Ureter (tissue), 1 donor: Measurements from ENCODE around the gene OSBPL5. TPM values are rescaled to one million over a fixed set of nuclear protein-coding genes. Genes with fewer than 3 reads are reported as not detected.
A peak's percentile ranks its signal among the peaks of the same experiment; 100 is the strongest.

Source experiments
- DNase-seq: peaks from one replicate; pipeline ENCODE4 v3.0.0-alpha.2; 2020; ENCODE audit warnings: low spot score
- total RNA-seq: library from RNA; stranded (reverse); gene quantifications from one replicate; pipeline ENCODE4 v1.2.4, GENCODE V29; 2023
- donor health status: DM: yes; HTN: yes; CAD: no.

The OSBPL5 gene
- total RNA-seq, 1 donor from 2014 or later, result 84.3 TPM

DNA sequence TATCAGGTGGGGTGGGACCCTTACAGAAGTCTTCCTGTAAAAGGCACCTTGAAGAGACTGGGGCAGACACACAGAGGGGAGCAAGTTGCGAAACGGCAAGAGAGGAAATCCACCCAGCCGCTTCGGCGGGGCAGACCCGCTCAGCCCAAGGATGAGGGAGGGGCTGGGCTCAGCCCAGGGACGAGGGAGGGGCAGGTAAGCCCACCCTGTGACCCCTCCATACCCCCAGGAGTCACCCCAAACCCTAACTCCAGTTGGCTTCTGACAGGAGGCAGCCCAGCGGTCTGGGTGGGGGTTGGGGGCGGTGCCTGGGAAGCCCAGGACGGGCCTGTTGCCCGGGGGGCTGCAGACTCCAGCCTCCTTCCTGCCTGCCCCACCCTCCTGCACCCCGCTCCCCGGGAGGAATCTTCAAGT lies 965 bp downstream of the OSBPL5 start:
- no peak for DNase-seq

DNA sequence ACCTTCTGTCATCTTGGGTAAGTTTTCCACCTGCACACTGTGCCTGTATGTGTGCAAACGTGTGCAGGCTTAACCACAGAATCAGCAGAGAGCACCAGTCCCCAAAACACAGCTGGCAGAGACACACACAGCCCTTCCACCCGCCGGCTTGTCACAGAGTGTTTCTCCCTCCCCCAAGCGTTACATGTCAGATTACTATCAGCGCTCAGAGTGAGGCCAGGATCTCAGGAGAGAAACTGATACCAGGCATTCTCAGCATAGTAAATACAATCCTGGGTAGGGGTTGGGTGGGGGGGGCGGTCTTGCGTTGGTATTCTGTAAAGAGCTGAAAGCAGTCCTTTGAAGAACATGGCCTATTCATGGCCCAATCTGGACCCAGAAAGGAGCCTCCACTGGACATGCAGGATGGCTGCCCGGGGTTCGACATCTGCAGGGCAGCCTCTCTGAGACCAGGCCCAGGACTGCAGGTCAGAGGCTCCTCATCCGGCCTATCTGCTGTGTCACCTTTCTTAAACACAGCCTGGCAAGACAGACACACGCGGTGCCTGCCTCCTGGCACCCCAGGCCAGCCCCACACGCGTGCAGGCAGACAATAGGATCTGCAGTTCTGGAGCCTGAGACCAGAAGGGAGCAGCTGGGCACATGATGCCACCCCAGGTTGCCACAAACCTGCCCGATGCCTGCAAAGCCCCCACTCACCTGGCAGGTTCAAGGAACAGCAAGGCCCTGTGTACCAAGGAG lies 1.7 kb downstream of the OSBPL5 start:
- DNase-seq, result no peak

DNA sequence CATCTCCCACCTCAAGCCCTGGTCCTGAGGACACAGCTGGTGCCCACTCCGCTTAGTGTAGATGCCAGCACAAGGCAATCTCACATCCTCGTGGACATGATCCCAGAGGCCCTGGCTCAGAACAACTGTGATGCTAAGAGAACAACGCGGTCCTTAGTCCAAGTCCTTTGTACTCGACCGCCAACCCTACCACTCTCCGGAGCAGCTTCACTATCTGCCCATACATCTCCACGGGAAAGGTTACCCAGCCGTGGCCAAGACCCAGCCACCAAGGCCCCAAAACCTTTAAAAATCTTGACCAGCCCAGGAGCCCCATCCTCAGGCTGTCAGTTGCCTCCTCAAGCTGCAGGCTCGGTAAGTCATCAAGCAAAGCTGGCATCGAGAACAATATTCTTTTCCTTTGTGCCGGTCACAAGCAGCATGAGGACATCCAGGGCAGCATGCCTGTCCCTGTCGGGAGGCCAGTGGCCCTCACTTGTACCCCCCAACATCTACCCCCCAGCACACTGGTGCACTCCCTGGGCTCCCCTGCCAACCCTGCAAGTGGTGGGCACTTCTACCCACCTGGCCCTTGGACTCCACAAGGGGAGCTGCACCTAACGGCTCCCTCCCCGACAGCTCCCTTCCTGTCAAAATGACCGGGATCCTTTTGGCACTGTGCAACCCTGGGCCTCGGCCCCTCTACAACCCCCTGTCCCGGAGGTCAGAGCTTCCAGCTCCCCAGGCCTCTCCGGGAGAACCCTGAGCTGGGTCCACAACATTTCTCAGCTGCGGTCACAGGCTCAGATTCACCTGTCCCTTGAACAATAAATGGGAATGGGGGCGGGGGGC lies 2.5 kb downstream of the OSBPL5 start:
- DNase-seq, result no peak

DNA sequence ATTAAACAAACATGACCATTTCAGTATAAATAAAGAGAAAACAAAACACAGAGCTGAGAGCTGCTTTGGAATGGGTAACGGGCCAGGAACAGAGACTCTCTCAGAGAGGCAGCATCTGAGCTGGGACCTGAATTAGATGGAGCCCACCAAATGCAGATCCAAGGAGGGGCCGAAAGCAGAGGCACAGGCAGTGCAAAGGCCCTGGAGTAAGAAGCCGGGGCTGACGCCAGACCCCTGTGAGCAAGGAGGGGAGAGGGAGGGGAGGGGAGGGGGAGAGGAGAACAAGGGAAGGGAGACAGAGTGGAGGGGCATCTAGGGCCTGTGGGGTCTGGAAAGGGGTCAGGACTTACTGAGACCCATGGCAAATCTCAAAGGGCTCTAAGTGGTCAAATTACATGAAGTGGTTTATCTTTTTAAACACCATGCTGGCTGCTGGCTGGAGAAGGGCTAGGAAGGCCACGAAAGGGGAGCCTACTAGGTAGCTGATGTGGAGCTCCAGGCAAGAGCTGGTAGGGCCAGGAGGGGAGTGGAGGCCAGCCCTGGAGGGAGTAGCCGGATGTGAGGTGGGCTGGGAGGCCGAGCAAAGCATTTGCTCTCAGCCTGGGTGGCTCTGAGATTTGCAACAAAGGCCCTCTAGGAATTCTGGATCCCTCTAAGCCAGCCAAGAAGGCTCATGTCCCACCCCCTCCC lies 3.2 kb downstream of the OSBPL5 start:
- DNase-seq, result no peak

GRCh38 chr11:3161309-3161708 lies 3.8 kb downstream of the OSBPL5 start:
- DNase-seq, result no peak

GRCh38 chr11:3160252-3161031 lies 4.7 kb downstream of the OSBPL5 start:
- peak; percentile 87 for DNase-seq

- DNase-seq, result no peak
These were observed 5.6 kb downstream of the OSBPL5 start for GRCh38 chr11:3159296-3160190.

DNA sequence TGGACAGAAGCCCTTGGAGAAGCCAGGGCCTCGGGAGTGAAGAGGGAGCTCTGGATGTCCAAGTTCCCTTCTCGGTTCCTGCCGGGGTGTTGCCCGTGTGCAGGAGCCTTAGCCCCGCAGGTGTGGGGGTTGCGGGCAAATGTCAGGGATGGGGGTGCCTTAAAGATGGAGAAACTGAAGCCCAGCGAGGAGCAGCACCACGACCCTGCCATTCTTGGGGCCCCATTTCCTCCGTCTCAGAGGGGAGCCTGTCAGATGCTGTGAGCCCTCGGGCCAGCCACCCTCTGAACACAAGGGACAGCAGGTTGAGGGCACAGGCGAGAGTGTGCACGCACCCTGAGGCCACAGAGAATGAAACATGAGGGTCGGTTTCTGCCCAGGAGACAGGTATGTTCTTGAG lies 6.3 kb downstream of the OSBPL5 start:
- DNase-seq, result no peak

GRCh38 chr11:3158131-3158591 lies 6.9 kb downstream of the OSBPL5 start:
- DNase-seq, result no peak

- peak; percentile 82 for DNase-seq
These were observed 7.6 kb downstream of the OSBPL5 start for GRCh38 chr11:3157381-3158130.

DNA sequence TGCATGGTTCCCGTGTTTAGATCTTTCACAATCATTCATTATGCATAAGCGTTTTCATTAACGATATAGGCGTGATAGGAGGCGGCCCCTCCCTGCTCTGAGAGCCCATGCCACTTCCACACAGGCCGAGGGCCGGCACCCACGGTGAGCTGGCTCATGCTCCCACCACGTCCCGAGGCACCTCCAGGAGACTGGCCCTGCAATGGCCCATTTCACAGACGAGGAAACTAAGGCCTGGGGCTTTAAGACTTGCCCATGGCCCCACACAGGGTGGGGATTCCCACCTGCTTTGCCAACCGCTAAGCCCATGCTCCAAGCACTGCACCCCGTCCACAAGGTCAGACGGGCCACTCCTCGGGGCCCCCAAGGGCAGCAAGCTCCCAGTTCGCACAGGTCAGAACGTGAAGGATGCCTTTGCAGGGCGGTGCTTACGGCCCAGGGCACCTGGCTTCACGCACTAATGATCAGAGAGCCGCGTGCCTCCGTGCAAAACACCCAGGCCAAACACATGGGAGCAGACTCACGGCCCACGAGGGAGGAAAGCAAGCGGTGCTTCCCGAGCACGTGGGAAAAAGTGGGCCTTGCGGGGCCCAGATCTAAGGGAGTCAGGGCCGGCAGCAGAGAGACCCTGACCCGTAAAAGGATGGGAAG lies 8.3 kb downstream of the OSBPL5 start:
- no peak for DNase-seq

DNA sequence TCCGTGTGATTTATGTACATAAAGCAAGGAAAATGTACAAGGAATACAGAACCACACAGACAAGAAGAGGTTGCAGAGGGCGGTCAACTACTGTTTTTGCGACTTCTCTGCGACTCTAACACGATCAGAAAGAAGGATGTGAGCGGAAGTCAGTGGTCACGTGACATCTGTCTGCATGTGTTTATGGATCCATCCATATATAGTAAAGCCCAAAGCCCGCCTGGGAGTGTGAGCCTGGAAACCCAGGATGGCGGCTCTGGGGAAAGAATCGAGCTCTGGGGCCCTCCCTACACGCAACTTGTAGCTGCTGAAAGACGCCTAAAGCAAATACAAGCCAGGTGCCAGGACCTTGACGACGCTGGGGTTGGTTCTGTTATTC lies 8.8 kb downstream of the OSBPL5 start:
- DNase-seq, result no peak

GRCh38 chr11:3155691-3156258 lies 9.3 kb downstream of the OSBPL5 start:
- DNase-seq, result no peak

DNA sequence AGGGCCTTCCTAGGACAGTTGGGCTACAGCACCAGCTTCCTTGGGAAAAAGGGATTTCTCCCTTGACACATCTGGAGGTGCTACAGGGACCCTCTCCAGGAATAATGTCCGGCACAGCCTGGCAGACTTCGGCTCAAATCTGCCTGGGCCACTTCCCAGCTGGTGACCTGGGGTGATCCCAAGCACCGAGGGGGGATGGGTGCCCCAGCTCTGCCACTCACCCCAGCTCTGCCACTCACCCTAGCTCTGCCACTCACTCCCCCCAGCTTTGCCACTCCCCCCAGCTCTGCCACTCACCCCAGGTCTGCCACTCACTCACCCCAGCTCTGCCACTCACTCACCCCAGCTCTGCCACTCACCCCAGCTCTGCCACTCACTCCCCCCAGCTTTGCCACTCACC lies 9.9 kb downstream of the OSBPL5 start:
- no peak for DNase-seq

- DNase-seq, result no peak
These were observed 11.0 kb downstream of the OSBPL5 start for GRCh38 chr11:3154001-3154599.

DNA sequence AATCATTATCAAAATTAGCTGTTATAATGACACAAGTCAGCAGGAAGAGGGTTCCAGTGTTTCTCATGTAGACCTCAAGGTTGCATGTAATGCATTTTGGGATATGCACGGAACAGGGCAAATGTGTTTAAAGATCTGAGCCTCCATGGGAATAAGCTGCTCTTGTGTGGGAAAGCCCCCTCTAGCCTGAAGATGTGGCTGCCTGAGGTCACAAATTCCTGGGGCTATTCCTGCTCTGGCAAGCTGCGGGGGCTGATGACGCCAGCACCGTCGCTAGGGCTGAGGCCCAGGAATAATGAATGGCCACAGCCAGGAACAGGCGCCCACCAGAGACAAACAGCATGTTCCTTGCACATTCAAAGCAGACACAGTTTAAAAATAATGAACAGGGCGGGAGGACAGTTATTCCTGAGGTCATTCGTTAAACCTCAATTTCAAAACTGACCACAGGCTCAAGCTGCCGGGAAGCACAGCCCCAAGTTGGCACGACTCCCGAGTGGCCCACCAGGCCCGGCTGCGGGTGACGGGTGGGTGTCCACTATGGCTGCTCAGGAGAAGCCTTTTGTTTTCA lies 11.7 kb downstream of the OSBPL5 start:
- DNase-seq, result peak; percentile 65

DNA sequence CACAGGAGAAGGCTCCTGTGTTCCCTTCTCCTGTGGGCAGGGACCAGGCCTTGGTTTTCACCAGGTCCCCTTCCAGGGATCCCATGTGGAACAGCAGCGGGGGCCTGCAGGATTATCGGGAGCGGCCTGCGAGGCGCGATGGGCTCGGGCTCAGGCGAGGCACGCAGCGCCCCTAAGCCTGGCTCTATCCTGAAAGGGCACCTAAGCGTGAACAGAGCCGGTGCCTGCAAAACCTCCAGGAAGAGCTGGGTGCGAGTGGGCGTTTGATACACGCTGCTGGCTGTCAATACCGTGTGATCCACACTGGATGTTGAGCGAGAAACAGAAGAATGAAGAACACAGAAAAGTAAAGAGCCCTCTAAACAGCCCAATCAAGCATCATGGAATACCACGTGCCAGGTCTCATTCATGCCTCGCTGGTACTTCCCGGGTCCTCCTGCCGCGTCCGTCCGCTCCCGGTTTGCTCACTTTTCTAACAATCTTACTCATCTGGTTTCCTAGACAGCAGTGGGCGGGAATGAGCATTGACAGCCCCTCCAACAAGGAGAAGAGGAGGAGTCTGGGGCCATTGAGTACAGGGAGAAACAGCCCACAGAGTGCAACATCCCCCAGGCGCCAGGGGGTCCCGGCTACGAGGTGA lies 12.5 kb downstream of the OSBPL5 start:
- DNase-seq, result no peak

- no peak for DNase-seq
These were observed 14.4 kb downstream of the OSBPL5 start for GRCh38 chr11:3150726-3151125.
